HG02870 (cell line): ENCODE results near the gene CRYBA4.

ENCODE experiments used
- ATAC-seq: cut with Tn5 transposase; IDR thresholded peaks from one replicate; pipeline ENCODE4 v1.9.1; 2021; ENCODE audit warnings: mild to moderate bottlenecking, moderate library complexity; ENCODE audit not compliant: unreplicated experiment

Gene CRYBA4

DNA sequence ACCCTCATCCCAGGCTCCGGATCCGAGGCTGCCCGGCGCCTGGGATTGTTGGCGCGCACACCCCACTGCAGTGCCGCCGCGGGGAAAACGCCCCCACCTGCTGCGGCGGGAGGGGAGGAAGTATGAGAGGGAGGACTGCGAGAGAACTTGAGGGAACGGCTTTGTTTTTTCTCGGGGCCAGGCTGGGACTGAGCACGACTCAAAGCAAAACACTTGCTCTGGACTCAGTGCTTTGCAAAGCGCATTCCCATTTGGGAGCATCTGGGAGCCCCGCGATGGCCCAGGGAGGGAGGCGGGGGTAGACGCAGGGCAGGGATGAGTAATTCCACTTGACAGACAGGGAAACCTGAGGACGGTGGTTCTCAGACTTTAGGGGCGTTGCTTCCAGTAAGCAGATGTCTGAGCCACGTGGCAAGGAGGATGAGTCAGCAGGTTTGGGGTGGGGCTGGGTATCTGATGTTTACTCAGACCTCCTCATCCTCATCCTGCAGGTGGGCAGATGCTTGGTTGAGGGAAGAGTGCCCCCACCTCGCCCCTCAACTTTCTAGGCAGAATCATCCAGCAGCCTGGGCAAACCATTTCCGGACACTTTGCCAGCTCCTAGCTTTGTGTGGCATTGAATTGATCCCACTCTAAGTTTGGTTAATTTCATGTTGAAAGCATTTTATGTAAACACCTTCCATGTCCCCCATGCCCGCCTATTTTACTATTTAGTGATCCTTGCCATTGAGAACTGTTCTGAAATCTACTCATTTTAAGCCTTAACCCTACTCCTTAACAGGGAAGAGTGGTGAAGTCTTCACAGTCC is 37.1 kb downstream of the CRYBA4 start:
- ATAC-seq = peak; percentile 63

DNA sequence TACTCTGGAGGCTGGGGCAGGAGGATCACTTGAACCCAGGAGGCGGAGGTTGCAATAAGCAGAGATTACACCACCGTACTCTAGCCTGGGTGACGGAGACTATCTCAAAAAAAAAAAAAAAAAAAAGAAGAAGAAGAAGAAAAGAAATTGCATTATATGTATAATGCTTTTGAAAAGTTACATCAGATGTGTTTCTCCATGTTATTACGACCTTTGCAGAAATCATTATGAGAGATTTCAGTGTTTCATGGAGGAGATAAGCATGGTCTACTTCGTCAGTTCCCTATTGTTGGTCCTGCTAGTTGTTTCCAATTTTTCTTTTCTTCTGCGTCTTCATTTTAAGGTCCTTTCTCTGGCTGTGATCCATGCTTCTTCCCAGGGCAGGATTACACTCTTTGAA is 38.6 kb downstream of the CRYBA4 start:
- ATAC-seq = no peak

DNA sequence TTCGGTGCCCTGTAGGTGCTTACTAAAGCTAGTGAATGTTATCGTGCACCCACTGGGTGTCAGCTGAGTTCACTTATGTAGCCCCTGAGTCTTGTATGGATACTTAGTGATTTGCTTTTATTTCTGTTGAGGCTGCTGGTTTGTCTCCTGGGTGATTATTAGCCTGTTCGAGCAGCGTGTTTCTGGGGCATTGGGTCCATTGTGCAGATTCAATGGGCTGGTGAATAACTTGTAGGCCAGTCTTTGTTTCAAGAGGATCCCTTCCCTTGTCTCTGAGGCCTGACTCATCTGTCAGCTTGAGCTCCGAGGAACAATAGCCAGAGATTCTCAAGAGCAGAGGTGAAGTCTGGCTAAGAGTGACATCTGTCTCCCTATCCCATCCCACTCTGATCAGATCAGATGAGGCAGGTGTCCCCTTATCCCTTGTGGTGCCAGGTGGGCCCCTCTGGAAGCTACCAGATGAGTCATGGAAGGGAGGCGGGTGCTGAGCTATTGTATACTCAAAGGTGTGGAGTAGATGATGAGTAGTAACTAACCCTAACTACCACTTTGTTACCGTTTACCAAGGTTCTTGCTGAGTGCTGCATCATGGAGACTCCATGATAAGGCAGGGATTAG is 39.3 kb downstream of the CRYBA4 start:
- no peak for ATAC-seq

DNA sequence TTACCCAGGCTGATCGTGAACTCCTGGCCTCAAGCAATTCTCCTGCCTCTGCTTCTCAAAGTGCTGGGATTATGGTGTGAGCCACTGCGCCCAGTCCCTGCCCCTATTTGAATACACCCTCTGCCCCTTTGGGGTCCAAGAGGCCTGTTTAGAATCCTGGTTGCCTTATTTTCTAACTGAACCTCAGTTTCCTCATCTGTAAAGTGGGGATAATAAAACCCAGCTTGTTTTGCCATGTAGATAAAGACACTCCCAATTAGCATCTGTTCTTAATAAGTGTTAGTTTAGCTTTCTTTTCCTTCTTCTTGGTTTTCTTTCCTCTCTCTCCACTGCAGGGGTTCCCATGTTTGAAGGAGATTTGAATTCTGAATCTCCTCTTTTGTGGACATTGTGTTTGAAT is 40.4 kb downstream of the CRYBA4 start:
- ATAC-seq = no peak

DNA sequence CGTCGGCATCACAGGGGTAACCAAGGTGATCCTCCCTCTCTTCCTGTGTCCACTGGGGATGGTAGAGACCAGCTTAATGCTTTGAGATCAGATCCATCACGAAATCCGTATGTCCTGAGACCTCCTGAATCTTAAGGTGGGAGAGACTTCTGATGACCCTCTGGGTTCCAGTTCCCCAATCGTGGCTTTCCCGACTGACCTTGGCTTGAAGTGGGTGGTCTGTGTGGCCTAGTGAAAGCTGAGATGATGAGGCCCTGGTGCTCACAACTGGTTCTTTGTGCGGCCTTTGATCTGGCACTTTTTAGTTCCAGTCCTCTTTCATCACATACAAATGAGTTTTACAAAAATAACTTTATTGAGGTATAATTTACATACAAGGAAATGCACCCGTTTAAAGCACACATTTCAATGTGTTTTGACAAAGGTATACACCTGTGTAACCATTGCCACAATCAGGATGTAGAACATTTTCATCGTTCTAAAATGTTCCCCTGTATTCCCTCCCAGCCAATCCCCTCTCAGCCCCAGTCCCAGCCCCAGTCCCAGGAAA is 41.7 kb downstream of the CRYBA4 start:
- ATAC-seq = no peak

DNA sequence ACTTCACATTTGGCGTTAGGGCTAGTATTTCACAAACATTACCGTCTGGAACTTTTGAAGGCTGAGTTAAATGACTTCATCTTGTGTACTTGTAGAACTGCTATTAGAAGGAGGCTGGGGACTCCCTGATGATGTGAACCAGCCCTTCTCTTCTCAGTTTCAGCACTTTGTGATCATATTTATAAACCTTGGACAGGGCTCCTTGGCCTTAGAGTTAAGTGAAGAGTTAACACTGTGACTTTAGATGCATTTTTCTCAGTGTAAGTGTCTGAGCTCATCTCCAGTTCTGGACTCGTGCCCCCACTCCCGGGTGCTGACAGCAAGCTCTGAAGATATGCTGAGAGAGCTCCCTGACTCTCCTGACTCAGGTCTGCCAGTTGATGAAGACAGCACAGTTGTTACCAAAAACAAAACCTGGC is 44.1 kb downstream of the CRYBA4 start:
- ATAC-seq = peak; percentile 33

DNA sequence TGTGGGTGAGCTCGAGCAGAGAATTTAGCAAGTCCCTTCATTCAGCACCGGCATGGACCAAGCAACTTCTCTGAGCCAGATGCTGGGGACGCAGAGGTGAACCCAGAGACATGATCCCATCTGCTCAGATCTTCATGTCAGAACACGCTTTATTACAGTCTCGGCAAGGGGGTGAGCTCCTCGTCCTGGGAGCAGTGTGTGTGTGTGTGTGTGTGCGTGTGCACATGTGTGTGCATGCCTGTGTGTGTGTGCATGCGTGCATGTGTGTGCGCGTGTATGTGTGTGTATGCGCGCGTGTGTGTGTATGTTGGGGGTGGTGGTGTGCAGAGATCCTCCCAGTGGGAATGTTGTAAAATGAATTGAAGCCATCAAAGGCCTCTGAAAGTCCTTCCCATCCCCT is 45.4 kb downstream of the CRYBA4 start:
- no peak for ATAC-seq

DNA sequence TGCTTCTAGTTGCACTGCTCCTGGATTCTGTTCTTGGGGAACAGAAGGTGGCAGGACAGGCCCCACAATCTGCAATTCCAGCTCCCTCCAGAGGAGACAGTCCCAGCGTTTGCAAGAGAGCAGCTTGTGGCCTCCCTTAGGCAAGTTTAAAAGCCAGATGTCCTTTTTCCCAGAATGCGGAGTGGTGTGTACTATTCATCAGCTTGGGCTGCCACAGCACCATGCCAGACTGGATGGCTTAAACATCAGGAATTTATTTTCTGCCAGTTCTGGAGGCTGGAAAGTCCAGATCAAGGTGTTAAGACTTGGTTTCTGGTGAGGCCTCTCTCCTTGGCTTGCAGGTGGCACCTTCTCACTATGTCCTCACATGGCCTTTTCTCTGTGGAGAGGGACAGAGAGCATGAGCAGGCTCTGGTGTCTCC is 47.3 kb downstream of the CRYBA4 start:
- ATAC-seq = no peak

DNA sequence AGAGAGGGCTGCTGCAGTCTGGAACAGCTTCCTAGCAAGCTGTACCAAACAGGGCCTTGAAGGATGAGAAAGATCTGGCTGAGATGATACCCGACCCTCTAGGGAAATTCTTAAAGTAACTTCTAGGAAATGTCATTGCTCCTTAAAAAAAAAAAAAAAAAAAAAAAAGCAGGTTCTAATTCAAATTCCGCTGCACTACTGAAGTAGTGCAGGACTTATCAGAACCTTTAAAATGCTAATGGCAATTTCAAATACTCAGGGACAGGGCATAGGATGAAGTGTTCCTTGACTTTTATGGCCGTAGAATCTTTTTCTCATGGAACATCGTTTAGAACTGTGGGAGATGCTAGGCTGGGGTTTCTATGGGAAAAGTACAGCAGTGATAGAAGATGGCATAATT is 48.7 kb downstream of the CRYBA4 start:
- ATAC-seq = no peak

DNA sequence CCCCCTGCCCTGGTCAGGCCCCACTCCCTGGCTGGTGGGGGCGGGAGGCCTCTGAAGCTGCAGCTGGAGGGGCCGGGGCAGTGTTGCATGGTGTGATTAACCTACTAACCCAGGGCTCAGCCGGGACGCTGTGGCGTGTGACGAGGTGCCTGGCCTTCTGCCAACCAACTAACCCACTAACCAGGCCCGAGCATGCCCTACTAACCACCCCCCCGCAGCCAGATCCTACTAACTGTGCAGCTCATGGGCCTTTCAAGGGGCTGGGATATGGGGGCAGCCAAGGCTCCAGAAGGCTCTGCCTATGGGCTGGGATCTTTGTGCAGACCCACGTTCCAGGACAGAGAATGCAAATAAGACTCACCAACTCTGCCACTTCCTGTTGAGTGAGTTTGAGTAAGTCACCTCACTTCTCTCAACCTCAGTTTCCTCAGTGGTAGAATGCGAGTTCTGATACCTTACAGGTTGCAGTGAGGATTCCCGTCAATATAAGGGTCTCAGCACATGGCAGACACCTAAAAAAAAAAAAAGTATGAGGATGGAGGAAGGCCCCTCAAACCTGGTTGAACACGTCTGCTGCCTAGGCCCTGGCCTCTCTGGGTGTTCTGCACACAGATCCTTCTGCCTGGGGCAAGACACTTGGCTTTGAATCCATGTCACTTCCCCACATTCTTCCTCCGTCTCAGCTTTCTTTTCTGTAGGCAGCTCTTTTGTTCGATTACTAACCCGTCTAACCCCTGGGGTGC is 49.7 kb downstream of the CRYBA4 start:
- no peak for ATAC-seq

DNA sequence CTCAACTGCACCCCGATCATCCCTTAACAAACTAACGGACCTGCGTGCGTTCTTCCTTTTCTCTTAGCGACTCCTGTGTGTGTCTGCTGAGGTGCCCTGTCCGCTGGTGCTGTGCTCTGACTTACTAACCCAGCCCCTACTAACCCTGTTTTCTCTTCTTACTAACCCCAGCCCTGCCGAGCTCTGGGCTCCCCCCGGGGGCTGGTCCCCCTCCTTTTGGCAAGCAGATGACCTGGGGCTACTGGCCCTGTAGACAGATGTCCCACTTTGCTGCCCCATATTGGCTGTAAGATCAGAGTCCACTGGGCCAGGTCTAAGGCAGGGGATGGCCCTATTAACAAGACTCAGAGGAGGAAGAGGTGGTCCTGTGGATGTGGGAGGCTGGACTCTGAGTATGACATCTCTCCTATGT is 50.3 kb downstream of the CRYBA4 start:
- peak; percentile 16 for ATAC-seq

DNA sequence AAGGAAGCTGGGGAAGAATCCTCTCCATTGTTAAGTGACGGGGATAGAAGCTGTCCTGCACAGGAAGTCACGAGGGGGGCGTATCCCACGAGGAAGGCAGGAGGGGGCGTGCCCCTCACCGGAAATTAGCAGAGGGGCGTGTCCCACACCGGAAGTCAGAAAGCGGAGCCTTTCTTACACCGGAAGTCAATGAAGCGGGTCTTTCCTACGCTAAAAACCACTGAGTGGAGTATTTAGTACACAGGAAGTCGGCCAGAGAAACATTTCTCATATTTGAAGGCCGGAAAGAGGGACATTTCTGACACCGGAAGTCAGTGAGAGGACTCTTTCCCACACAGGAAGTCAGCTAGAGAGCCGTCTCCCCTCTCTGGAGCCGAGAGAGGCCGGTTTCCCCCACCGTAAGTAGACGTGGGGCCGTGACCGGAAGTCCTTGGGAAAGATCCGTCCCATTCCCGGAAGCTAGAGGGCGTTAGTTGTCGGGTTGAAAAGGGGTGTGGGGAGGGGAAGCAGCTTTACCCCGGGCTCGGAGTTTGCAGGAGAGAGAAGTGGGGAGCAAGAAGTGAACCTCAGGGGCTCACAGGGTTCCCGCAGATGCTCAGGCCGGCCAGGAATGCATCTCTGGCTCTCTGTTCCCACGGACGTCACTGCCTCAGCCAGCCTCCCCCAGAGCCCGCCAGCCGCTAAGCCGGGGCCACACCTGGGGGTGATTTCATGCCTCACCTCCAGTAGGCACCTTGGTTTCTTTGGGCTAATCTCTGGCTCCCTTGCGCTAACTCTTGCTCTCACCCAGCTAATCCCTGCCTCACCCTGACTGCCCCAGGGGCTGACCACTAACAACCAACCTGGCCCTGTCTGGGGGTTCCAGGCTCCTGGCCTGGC is 51.1 kb downstream of the CRYBA4 start:
- ATAC-seq = peak; percentile 52

DNA sequence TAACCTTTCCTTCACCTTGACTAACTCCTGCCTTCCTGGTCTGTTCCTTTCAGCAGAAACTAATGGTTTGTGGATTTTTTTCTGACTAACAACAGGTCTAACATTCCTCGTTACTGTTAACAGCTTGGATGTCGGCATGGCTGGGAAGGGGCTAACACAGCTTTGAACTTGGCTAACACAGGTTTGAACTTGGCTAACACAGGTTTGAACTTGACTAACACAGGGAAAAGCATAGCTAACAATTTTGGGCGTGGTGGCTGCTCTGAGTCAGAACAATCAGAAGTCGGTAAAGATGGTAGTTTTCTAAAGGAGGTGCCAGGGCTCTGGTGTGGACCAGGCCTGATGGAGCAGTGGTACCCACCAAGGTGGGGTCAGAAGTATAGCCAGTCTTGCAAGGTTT is 51.7 kb downstream of the CRYBA4 start:
- ATAC-seq = no peak

DNA sequence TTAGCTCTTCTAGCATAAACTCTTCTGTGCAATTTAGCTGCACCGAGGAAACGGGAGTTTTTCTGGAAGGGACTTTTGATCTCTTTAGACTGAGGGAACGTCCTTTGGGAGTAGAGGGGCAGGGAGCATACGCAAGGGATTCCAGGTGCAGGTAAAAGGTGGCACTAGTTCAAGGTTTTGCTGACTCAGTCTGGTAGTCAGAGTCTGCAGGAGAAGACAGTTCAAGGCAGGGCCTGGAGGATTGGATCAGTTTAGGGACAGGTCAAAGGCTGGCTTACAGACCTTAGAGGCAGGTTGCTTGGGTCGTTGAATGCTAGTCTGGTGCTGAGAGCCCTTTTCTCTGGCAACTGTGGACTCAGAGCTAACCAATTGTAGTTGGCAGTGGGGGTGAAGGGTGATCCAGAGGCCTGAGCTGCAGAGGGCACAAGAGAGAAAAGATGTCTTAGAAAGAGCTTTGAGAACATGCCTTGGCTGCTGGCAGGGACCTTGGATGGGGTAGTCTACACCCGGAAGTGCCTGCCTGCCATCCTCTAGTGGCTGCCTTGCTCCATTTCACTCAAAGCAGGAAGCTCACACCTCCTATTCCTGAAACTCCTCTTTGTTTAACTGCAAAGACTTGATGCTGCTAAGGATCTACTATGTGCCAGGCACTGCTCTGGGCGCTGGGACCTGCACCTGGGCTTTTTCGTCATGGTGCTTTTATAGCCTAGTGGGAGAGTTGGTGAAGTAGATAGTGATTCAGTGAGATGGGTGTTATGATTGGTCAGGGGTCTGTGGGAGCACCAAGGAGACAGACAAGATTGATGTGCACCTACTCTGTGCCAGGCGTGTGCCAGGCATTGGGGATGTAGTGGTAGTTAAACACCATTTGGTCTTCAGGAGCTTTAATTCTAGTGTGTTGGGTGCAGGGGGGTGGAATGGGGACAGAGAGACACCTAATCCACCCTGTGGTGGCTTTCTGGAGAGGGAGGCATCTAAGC is 52.7 kb downstream of the CRYBA4 start:
- ATAC-seq = no peak

DNA sequence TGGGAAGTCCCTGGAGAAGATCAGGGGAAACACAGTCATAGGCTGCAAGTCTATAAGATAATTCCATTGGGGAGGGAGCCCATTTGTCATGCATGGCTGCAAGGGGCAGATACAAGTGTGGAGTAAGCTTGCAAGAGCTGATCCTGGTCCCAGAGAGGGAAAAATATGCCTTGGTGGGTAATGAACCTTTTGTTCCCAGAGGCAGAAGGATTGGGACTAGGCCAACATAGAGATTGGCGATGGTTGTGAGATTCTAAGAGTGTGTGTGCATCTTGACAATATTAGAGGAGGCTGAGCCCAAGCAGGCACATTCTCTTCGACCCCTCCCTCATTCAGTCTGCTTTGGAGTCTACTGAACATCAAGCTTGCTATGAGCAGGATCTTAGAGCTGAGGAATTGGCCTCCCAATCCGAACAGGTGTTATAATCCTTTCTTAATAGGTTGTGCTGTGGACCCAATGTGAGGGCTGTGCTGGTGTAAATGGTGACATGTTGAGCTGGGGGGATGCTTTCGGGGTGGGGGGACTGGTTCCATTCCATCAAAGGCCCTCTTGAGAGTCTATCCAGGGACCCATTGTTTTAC is 54.0 kb downstream of the CRYBA4 start:
- no peak for ATAC-seq

DNA sequence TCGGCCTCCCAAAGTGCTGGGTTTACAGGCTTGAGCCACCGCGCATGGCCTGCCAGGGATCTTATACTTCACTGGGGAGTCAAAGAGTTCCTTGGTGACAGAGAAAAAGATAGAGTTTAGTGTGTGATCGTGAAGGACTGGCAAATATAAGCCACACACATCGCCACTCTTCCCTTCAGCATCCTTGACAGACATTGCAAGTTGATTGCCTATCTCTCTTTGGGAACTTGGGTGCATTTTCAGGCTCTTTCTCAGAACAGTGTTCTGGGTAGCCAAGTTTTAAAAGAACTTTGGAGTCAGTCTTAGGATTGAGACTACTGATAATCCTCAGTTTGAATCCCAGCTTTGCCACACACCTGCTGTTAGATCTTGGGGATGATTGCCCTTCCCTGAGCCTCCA is 55.5 kb downstream of the CRYBA4 start:
- ATAC-seq = no peak

DNA sequence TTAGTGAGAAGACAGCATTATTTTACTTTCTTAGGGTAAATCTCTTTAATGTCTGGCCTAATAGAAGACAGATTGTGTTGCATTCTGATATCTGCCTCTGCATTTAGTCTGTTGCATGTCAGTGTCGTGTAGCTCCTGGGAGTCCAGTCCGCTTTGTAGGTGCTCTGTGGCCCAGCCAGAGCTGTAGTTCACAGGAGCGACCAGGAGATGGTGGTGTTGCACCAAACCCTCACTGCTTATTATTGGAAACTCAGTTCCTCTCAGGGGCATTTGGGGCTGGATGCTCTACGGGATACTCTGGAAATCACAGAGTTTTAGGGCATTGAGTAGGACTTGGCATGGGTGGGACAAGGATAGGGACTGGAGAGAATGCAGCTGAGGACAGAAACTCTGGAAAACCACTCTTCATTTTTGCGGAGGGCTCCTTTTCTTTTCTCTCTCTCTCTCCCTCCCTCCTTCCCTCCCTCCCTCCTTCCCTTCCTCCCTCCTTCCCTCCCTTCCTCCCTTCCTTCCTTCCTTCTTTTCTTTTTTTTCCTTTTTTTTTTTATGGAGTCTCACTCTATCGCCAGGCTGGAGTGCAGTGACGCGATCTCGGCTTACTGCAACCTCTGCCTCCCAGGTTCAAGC is 57.4 kb downstream of the CRYBA4 start:
- no peak for ATAC-seq
